HG03432 (cell line): ENCODE data around the gene SPC24.
"Not testable (repeated sequence)": the region's sequence is repeated elsewhere in the genome, so short reads cannot be mapped to it uniquely, and the experiment has no call there.

Experiments used
- ATAC-seq: cut with Tn5 transposase; IDR thresholded peaks from one replicate; pipeline ENCODE4 v1.9.1; 2021; ENCODE audit warnings: mild to moderate bottlenecking, moderate library complexity; ENCODE audit not compliant: unreplicated experiment

The SPC24 gene

DNA sequence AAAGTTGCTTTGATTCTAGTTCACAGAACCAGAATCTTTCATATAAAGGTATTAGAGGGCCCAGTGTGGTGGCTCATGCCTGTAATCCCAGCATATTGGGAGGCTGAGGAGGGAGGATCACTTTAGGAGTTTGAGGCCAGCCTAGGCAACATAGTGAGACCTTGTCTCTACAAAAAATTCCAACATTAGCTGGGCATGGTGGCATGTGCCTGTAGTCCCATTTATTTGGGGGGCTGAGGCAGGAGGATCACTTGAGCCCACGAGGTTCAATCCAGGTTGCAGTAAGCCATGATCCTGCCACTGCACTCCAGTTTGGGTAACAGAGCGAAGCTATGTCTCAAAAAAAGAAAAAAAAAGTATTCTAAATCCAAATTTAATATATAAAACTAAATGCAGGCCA, 57.3 kb downstream of the SPC24 start:
- no peak for ATAC-seq

DNA sequence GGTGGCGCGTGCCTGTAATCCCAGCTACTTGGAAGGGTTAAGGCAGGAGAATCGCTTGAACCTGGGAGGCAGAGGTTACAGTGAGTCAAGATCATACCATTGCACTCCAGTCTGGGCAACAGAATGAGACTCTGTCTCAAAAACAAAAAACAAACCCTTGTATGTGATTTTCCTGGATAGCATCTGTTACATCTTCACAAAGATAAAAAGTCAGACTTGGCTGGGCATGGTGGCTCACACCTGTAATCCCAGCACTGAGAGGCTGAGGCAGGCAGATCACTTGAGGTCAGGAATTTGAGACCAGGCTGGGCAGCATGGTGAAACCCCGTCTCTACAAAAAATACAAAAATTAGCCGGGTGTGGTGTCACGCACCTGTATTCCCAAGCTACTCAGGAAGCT, 58.2 kb downstream of the SPC24 start:
- ATAC-seq = not testable (repeated sequence)

DNA sequence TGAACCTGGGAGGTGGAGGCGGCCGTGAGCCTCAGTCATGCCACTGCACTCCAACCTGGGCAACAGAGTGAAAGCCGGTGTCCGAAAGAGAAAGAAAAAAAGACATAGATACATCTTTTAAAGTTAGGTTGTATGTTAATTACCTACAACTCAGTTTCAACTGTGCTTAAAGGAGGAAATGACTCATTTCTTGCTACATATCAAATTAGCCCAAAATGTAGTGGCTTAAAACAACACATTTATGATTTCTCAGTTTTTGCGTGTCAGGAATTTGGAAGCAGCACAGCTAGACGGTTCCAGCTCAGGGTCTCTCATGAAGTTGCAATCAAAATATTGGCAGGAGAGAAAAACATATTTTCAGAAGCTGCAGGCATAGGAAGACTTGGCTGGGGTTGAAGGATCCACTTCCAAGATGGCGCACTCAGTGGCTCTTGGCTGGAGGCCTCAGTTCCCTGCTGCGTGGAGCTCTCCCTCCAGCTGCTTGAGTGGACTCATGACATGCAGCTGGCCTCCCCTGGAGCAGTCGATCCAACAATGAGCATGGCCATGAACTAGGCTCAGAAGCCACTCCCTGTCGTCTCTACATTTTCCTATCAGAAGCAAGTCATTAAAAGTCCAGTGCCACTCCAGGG, 59.3 kb downstream of the SPC24 start:
- ATAC-seq = peak; percentile 50
